GM10847 (cell line): ENCODE measurements around the gene TXNL4A.

Source experiments
- POLR2A ChIP-seq: IDR thresholded peaks from 2 replicates; pipeline ENCODE4 v1.6.1; 2011; ENCODE audit not compliant: insufficient read length; ENCODE audit errors: extremely low read depth

The TXNL4A gene

DNA sequence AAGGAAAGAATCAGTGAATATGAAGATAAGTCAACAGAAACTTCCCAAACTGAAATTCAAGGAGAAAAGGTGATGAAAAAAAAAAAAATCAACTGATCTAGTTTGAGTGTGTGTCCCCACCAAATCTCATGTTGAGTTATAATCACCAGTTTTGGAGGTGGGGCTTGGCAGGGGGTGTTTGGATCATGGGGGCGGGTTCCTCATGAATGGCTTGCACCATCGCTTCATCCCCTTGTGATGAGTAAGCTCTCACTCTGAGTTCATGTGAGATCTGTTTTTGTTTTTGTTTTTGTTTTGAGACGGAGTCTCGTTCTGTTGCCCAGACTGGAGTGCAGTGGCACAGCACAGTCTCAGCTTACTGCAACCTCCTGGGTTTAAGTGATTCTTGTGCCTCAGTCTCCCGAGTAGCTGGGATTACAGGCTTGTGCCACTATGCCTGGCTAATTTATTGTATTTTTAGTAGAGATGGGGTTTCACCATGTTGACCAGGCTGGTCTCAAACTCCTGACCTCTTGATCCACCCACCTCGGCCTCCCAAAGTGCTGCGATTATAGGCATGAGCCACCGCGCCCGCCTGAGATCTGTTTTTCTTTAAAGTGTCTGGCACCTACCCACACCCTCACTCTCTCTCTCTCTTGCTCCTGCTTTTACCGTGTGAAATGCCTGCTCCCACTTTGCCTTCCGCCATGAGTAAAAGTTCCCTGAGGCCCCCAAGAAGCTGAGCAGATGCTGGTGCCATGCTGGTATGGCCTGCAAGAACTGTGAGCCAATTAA, 32.9 kb downstream of the TXNL4A start:
- no peak for TF ChIP-seq POLR2A

DNA sequence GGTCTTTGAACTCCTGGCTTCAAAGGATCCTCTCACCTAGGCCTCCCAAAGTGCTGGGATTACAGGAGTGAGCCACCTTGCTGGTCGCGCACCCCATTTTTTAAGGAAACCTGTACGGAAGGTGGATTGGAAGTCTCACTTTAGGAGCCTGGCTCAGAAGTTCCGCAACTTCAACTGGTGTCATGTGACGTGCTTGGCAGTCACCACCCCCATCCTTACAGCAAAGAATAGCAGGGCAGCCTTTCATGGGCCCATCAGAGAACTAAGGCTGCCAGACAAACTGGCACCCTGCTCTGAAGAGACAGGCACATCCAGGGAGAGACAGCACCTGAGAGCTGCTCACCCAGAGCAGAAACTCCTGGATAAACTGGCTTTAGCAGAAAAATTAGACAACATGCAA, 33.6 kb downstream of the TXNL4A start:
- no peak for TF ChIP-seq POLR2A

DNA sequence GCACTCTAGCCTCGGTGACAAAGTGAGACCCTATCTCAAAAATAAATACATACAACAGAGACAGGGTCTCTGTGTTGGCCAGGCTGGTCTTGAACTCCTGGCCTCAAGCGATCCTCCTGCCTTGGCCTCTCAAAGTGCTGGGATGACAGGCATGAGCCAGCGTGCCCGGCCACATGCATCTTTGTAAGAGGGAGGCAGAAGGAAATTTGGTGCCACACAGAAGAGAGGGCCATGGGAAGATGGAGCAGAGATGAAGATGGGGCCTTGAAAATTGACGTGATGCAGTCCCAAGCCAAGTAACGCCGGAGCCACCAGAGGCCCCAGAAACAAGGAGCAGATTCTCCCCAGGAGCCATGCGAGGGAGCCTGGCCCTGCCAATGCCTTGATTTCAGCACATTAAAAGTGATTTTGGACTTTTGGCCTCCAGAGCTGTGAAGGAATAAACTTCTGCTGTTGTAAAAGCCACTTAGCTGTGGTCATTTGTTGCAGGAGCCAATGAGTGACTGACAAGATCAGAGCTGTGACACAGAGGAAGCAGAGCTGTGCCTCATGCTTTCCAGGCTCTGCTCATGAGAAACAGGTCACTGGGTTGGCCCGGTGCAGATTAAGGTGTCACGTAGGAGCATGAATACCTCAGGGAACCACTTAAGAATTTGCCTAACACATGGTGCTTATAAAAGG, 34.3 kb downstream of the TXNL4A start:
- TF ChIP-seq POLR2A, result no peak

DNA sequence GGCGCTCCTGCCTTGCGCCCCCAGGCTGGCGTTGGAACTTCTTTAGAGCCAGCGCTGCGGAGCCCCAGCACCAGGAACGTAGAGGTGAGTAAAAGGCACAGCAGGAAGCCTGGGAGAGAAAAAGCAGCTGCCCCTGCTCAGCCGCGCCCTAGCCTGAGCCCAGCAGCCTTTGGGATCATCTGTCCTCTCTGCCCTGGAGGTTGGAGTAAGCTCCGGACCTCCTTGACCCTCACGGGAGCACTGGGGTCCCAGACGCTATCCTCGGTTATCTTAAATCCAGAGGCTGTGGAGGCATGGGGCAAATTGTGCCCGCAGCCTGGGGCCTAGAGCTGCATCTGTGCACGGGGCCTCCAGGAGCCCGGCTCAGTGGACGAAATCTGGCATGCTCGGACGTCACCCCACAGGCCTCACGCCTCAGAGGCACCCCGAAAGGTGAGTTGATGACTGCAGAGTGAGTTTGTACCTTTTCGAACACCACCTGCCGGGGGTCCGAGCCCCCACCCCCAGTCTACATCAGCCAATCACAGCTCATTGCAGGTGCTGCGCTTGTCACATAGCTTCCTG, 35.3 kb downstream of the TXNL4A start:
- no peak for TF ChIP-seq POLR2A

DNA sequence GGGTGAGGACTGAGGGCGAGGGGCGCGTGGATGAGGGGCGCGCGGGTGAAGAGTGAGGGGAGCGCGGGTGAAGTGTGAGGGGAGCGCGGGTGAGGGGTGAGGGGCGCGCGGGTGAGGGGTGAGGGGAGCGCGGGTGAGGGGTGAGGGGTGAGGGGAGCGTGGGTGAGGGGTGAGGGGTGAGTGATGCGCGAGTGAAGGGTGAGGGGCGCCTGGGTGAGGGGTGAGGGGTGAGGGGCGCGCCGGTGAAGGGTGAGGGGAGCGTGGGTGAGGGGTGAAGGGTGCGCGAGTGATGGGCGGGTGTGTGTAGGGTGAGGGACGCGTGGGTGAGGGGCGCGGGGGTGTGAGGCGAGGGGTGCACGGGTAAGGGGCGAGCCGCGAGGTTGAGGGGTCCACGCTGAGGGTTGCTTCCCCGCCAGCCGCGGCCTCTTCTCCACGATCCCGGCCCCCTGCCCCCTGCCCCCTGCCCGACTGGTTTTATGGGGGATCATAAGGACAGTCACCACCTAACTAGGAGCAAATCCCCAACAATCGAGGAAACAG, 35.8 kb downstream of the TXNL4A start:
- TF ChIP-seq POLR2A, result no peak

DNA sequence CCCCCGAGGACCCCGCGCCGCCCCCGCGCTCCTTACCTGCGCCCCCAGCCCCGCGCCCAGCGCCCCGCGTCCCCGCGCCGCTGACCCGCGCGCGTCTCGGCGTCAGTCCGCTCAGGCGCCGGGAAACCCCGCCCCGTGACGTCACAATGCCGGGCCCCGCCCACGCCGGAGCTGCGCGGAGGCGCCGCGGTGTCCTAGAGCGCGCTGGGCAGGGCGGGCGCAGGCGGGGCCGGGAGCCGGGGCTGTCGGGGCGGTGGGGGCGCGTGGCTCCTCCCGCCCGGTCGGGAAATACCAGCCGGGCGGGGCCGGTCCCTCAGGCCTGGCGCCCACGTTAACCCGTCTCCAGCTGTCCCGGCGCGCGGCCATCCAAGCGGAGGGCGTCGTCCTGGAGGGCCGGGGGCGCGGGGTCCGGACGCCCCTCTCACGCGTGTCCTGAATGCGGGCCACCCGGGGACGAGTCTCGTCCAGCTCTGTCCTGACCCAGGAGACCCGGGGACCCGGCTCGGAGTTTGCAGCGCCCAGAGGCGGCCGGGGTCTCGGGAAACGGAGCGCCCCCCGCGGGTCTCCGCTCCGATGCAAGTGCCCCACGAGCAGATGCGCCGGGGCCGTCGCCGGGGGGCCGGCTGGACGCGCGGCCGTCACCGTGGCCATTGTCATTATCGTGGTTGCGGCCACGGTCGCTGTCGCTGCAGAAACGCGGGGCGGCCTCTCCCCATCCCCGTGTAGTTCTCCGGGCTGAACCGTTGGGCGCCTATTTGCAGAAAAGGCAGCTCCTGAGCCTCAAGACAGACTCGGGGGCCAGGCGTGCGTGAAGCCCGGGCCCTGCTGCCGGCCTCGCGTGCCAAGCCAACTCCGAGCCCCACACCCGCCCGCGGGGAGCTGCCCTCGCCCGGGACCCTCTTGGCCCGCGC, 36.6 kb downstream of the TXNL4A start, which contains the start of gene SLC66A2:
Gene SLC66A2, minus strand, starts transcription at position 109 of the 911 bp plus-strand sequence. CDS start 727 bp downstream, outside the sequence.
- peak; percentile 47 for TF ChIP-seq POLR2A

DNA sequence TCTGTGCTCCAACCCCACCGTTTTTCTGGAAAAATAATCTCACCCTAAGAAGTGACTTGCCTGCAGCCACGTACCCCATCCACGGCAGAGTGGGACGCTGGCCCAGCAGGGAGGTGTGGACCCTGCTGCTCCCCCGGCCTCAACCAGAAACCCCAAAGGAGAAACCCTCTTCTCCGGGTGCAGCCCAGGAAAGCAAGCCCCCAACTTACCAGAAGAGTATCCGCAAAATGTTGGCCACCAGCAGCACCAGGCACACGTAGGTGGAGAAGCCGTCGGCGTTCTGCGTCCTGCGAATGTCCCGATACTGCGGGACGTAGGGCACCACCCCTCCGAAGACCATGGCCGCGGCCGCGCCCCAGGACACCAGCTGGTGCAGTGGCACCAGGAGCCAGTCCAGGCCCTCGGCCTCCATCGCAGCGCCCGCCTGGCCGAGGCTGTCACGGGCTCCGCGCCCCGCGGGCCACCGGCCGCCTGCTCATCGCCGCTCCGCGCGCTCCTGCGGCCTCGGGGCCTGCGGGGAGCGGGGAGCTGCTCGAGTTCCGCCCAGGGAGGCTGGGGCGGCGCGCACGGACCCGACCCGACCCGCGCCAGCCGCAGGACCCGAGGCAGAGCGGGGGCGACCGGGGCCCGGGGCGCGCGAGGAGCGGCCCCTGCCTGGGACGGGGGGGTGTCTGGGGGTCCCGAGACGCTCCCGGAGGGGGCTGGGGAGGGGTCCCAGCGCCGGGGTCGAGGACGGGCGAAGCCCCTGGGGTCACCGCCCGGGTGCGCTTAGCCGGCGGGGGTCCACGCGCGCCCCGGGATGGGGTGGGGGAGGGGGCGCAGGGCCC, 37.6 kb downstream of the TXNL4A start:
- no peak for TF ChIP-seq POLR2A

DNA sequence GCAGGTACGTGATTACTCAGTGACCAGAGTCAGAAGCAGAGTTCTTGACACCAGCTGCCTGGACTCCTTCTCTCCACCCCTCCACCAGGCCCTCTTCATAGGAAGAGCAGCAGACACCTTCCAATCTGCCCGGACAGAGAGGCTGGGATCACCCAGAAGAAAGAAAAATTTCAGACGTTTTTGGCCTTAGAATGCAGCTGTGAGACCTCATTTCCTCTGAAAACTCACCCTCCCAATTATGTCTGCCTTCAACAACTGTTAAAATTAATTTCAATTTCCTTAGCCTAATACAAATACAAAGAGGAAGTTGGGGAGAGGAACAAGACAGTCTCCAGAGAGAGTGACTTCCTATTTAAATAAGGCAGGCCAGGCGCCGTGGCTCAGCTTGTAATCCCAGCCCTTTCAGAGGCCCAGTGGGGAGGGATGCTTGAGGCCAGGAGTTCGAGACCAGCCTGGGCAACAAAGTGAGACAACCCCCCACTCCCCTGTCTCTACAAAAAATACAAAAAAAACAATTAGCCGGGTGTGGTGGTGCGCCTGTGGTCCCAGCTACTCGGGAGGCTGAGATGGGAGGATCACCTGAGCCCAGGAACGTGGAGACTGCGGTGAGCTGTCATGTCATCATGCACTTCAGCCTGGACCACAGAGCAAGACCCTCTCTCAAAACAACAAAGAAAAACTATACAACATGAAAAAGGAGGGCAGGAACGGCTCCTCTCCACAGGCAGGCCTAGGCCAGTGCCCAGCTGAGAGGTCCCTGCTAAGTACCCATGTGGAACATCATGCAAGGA, 38.5 kb downstream of the TXNL4A start:
- no peak for TF ChIP-seq POLR2A

DNA sequence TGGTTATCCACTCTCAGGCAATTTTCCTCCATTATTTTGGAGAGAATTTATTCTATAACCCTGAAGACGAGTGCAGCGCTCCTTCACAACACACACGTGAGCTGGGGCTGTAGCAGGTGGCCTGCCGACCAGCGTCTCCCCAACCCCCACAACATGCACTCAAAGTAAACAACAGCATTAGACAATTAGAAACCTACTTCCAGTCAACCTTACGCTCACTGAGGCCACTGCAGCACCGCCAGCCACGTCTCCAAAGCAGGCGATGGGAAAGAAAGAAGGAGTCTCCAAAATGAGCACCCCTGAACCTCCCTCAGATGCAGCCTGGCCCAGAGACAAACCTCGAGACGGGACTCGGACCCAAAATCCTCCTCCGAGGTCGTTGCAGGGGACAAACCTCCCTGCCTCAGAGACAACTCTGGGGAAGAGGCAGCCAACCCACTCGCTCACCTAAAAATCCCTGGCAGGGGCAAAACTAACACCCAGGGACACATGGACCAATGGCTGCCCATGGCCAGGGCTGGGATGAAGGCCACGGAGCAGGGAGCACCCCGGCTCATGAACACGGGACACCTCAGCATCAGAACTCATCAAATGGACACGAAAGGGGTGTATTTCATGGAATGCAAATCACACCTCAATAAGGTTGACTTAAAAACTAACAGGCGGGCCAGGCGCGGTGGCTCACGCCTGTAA, 39.5 kb downstream of the TXNL4A start:
- TF ChIP-seq POLR2A, result no peak

DNA sequence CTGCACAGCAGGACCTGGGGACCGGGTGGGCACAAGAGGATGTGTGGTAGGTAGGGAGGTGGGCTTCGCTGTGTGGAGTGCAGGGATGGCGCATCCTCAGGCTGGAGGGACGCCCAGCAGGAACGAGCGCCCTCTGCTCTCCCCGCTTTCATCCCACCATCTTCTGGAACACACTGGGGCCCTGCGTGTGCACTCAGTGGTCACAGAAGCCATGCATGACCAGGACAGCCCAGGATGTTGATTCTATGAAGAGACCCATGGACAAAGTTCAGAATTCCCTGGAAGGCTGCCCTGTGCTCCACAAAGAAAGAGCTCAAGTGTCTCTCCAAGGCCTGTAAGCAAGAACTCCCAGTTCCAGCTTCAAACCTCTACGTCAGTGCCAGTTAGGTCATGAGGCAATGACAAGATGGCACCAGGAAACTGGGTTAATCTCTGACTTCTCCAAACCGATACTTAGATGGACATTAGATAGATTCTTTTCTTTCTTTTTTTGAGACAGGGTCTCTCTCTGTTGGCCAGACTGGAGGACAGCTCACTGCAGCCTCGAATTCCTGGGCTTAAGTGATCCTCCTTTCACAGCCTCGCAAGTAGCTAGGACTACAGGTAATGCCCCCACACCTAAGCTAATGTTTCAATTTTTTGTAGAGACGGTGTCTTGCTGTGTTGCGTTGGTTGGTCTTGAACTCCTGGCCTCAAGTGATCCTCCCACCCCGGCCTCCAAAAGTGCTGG, 40.3 kb downstream of the TXNL4A start:
- no peak for TF ChIP-seq POLR2A

DNA sequence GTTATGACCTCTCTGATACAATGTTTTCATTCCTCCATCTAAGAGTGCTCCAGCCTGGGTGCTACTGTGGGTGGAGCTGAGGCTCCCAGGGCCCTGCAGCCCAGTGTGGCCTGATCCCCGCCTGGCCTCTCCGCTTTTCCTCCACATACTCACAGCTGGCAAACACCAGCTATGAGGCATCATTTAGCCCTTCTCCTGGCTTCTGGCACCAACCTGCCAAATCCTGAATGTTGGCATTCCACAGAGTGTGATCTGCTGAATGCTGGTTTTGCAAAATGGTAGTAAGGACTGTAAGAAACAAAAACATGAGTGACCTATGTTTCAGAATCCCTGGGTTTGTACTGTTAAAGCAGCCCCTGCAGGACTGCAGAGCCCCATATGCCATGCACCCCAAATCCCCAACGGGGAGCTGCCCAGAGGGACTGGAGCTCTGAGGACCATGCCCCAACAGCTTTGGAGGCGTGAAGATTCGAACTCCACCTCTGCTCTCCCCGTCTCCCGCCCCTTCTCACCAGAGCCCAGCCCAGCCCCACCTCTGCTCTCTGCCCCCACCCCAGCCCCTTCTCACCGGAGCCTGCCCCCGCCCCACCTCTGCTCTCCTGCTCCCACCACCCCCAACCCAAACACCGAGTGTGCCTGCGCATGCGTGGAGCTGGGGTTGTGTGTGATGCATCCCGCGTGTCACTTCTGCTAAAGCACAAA, 41.2 kb downstream of the TXNL4A start:
- no peak for TF ChIP-seq POLR2A

DNA sequence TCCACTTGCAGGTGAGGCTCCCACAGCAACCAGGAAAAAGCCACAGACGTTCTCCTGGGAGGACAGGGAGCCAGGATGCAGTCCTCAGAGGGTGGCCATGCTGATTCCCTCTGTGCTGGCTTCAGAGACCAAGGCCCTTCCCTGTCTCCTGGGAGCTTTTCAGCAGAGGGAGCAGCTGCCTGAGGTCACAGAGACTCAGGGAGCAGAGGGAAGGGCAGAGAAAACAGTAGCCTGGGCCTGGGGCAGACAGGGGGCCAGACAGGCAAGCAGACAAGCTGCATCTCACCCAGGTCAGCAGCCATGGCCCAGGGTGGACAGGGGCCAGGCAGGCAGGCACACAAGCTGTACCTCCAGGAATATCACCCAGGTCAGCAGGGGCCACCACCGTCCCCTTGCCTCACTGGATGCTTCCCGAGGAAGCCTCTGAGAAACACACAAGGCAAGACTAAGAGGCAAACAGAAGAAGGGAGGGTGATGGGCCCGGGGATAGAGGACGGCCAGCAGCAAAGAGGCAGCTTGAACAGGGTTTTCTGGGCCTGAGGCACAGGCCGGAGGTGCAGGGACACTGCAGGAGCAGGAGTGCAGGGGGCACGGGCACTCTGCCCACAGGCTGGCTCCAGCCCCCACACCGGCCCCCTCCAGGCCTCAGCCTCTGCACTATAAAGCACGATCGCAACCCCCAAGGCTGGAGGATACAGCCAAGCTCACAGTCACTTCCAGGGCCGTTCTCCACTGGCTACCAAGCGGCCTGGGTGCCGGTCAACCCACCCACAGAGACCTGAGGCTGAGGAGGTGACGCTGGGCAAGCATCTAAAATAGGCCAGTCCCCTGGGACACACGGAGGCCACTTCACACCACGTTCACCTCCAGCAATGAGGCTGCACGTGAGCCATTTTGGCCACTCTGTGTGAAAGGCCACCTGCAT, 43.0 kb downstream of the TXNL4A start:
- no peak for TF ChIP-seq POLR2A
